Panc1 (cell line): ENCODE measurements around the gene RNFT1.

Experiments used
- POLR2AphosphoS5 ChIP-seq: IDR thresholded peaks from 2 replicates; pipeline ENCODE4 v1.6.1; 2012; ENCODE audit warnings: mild to moderate bottlenecking, low read depth, low read length, moderate library complexity
- TF ChIP-seq, protein P1 (sequence below): fragments of 450-650 bp; IDR thresholded peaks from 2 replicates; pipeline ENCODE4 v1.5.1; 2017; ENCODE audit warnings: mild to moderate bottlenecking

DNA sequence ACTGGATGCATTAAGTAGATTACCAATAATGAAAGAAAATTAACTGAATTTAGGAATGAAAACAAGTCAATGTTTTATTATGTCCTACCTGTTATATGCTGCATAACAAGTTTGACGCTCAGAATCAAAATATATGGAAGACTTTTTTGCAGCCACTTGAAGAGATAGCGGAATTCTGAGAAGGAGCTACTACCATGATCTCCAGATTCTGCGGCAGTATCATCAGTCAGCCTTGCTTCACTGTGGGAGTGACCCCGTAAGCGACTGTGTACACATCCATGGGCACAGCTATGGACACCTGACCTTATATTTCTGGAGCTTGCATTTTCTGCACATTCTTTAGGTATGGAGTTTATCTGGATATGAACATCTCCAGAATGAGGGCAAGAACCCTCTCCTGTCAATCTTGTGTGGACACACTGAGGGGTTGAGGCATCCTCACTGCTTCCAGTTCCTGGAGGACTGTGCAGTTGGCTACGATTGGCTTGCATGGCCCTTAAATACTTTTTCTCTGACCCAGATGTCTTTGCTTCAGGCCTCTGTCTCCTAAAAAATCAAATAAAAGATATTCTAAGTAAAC is 1.7 kb downstream of the RNFT1 start:
- TF ChIP-seq, protein P1, sequence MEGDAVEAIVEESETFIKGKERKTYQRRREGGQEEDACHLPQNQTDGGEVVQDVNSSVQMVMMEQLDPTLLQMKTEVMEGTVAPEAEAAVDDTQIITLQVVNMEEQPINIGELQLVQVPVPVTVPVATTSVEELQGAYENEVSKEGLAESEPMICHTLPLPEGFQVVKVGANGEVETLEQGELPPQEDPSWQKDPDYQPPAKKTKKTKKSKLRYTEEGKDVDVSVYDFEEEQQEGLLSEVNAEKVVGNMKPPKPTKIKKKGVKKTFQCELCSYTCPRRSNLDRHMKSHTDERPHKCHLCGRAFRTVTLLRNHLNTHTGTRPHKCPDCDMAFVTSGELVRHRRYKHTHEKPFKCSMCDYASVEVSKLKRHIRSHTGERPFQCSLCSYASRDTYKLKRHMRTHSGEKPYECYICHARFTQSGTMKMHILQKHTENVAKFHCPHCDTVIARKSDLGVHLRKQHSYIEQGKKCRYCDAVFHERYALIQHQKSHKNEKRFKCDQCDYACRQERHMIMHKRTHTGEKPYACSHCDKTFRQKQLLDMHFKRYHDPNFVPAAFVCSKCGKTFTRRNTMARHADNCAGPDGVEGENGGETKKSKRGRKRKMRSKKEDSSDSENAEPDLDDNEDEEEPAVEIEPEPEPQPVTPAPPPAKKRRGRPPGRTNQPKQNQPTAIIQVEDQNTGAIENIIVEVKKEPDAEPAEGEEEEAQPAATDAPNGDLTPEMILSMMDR, result no peak
- no peak for TF ChIP-seq POLR2AphosphoS5
